Epidermal melanocyte (primary cell): ENCODE measurements around the gene CNTNAP1.

Source experiments
- DNase-seq: peaks from one replicate; pipeline ENCODE4 v3.0.0; 2011; ENCODE audit warnings: low spot score; ENCODE audit not compliant: insufficient read length

Gene CNTNAP1

GRCh38 chr17:42670789-42671657 is 11.3 kb upstream of the CNTNAP1 start:
- no peak for DNase-seq

GRCh38 chr17:42672038-42672437 is 10.3 kb upstream of the CNTNAP1 start:
- DNase-seq: no peak

GRCh38 chr17:42673266-42673884 is 9.0 kb upstream of the CNTNAP1 start:
- DNase-seq: no peak

- peak; percentile 97 for DNase-seq
Observed at GRCh38 chr17:42673885-42674754, 8.2 kb upstream of the CNTNAP1 start.

- no peak for DNase-seq
Observed at GRCh38 chr17:42674755-42675347, 7.5 kb upstream of the CNTNAP1 start.

GRCh38 chr17:42675348-42675964 is 6.9 kb upstream of the CNTNAP1 start:
- DNase-seq: no peak

GRCh38 chr17:42675965-42676423 is 6.3 kb upstream of the CNTNAP1 start:
- DNase-seq: no peak

GRCh38 chr17:42676424-42677011 is 5.8 kb upstream of the CNTNAP1 start, which contains the start of gene PLEKHH3:
Gene PLEKHH3, minus strand, starts transcription at chr17:42676994. Its CDS starts 431 bp downstream, at chr17:42676563.
- DNase-seq: no peak

GRCh38 chr17:42677012-42677857 is 5.1 kb upstream of the CNTNAP1 start:
- DNase-seq: peak; percentile 100

- DNase-seq: peak; percentile 92
Observed at GRCh38 chr17:42677921-42678781, 4.2 kb upstream of the CNTNAP1 start.

GRCh38 chr17:42678951-42679491 is 3.3 kb upstream of the CNTNAP1 start:
- no peak for DNase-seq

- DNase-seq: peak; percentile 81
Observed at GRCh38 chr17:42679492-42680330, 2.6 kb upstream of the CNTNAP1 start.

- DNase-seq: no peak
Observed at GRCh38 chr17:42680331-42680808, 2.0 kb upstream of the CNTNAP1 start.

- no peak for DNase-seq
Observed at GRCh38 chr17:42682722-42683403, 532 bp downstream of the CNTNAP1 start.

GRCh38 chr17:42683407-42684034 is 1.2 kb downstream of the CNTNAP1 start:
- no peak for DNase-seq

GRCh38 chr17:42684929-42685556 is 2.7 kb downstream of the CNTNAP1 start:
- DNase-seq: no peak
